DOHH2 (cell line): ENCODE measurements around the gene NPEPL1.

Experiments used
- EZH2phosphoT487 ChIP-seq: fragments of 200-600 bp; sonication (generic); IDR thresholded peaks from 2 replicates; pipeline ENCODE4 v1.6.1; 2017; ENCODE audit warnings: borderline replicate concordance, mild to moderate bottlenecking, antibody characterized with exemption, low read length, moderate library complexity, mixed read lengths
- TF ChIP-seq, protein P1 (sequence below): fragments of 200-600 bp; sonication (generic); IDR thresholded peaks from one replicate; pipeline ENCODE4 v1.5.1; 2014; ENCODE audit warnings: antibody characterized with exemption, mild to moderate bottlenecking, low read depth, low read length; ENCODE audit not compliant: poor library complexity, severe bottlenecking

- TF ChIP-seq, protein P1, sequence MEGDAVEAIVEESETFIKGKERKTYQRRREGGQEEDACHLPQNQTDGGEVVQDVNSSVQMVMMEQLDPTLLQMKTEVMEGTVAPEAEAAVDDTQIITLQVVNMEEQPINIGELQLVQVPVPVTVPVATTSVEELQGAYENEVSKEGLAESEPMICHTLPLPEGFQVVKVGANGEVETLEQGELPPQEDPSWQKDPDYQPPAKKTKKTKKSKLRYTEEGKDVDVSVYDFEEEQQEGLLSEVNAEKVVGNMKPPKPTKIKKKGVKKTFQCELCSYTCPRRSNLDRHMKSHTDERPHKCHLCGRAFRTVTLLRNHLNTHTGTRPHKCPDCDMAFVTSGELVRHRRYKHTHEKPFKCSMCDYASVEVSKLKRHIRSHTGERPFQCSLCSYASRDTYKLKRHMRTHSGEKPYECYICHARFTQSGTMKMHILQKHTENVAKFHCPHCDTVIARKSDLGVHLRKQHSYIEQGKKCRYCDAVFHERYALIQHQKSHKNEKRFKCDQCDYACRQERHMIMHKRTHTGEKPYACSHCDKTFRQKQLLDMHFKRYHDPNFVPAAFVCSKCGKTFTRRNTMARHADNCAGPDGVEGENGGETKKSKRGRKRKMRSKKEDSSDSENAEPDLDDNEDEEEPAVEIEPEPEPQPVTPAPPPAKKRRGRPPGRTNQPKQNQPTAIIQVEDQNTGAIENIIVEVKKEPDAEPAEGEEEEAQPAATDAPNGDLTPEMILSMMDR = no peak
- no peak for TF ChIP-seq EZH2phosphoT487
Observed at GRCh38 chr20:58667975-58668374, 24.6 kb upstream of the NPEPL1 start.
